IMR-90 (cell line): Measurements from ENCODE around the gene LELP1. TPM values are rescaled to one million over a fixed set of nuclear protein-coding genes. Genes with fewer than 3 reads are reported as not detected.

Experiments used
- ATAC-seq: fragments of 200-7000 bp; cut with Tn5 transposase; 2 replicates; pipeline ENCODE4 v1.9.1; 2020; ENCODE audit warnings: low read depth, mild to moderate bottlenecking, moderate library complexity
- BruUV-seq: library from RNA; stranded (reverse); fragments of 400-500 nt; replicated peaks from 2 replicates; lab custom pipeline; 2021; lab: Mats Ljungman, UMichigan
- CTCF ChIA-PET: fragments of 300-600 bp; formaldehyde crosslinking; extraction: SDS; loops from one replicate; lab custom pipeline; 2021; ENCODE audit warnings: antibody characterized with exemption; lab: Yijun Ruan, JAX
- POLR2A ChIA-PET: fragments of 300-600 bp; sonication (Branson Sonifier 250); formaldehyde crosslinking; loops from one replicate; lab custom pipeline; 2022; ENCODE audit warnings: antibody characterized with exemption; ENCODE audit not compliant: unreplicated experiment; lab: Charles Lee
- DNase-seq: peaks from one replicate; pipeline ENCODE4 v3.0.0; 2013
- H2AFZ ChIP-seq: replicated peaks from 2 replicates; pipeline ENCODE3; 2013; ENCODE audit warnings: low read length, mild to moderate bottlenecking; ENCODE audit not compliant: poor library complexity
- H2AK5ac ChIP-seq: 2 replicates; pipeline ENCODE4 v1.6.1; 2013; ENCODE audit warnings: low read depth, low read length, inconsistent platforms
- H2AK9ac ChIP-seq: replicated peaks from 2 replicates; pipeline ENCODE3; 2013; ENCODE audit warnings: mild to moderate bottlenecking, low read depth, low read length, moderate library complexity; ENCODE audit not compliant: poor library complexity
- H2BK120ac ChIP-seq: 2 replicates; pipeline ENCODE4 v1.6.1; 2013; ENCODE audit warnings: low read depth, low read length, inconsistent platforms
- H2BK15ac ChIP-seq: 3 replicates; pipeline ENCODE4 v1.6.1; 2013; ENCODE audit warnings: low read depth, low read length, inconsistent platforms
- H2BK20ac ChIP-seq: 2 replicates; pipeline ENCODE4 v1.6.1; 2013; ENCODE audit warnings: low read depth, mild to moderate bottlenecking, inconsistent platforms, low read length, moderate library complexity
- H2BK5ac ChIP-seq: 2 replicates; pipeline ENCODE4 v1.6.1; 2013; ENCODE audit warnings: mild to moderate bottlenecking, low read depth, low read length, inconsistent platforms; ENCODE audit not compliant: poor library complexity, severe bottlenecking
- H3K14ac ChIP-seq: replicated peaks from 2 replicates; pipeline ENCODE4 v1.6.1; 2013; ENCODE audit warnings: low read depth, low read length, inconsistent platforms
- H3K18ac ChIP-seq: 2 replicates; pipeline ENCODE4 v1.6.1; 2013; ENCODE audit warnings: low read depth, low read length, control low read depth
- H3K23ac ChIP-seq: 2 replicates; pipeline ENCODE4 v1.6.1; 2013; ENCODE audit warnings: low read depth, low read length, inconsistent platforms
- H3K27ac ChIP-seq: 2 replicates; pipeline ENCODE4 v1.5.1; 2013; ENCODE audit warnings: mild to moderate bottlenecking, control low read depth, low read length; ENCODE audit not compliant: insufficient read depth
- H3K27me3 ChIP-seq: 2 replicates; pipeline ENCODE4 v1.6.1; 2013; ENCODE audit warnings: low read length; ENCODE audit not compliant: control insufficient read depth, insufficient read depth
- H3K36me3 ChIP-seq: 2 replicates; pipeline ENCODE4 v1.6.1; 2013; ENCODE audit warnings: low read length, mixed read lengths; ENCODE audit not compliant: control insufficient read depth, insufficient read depth
- H3K4ac ChIP-seq: 2 replicates; pipeline ENCODE4 v1.6.1; 2013; ENCODE audit warnings: low read depth, low read length, inconsistent platforms
- H3K4me1 ChIP-seq: 2 replicates; pipeline ENCODE4 v1.6.1; 2013; ENCODE audit warnings: low read length, mixed read lengths; ENCODE audit not compliant: control insufficient read depth, insufficient read depth
- H3K4me2 ChIP-seq: 2 replicates; pipeline ENCODE4 v1.6.1; 2013; ENCODE audit warnings: low read depth, mild to moderate bottlenecking, control low read depth, low read length, moderate library complexity
- H3K4me3 ChIP-seq: 2 replicates; pipeline ENCODE4 v1.5.1; 2013; ENCODE audit warnings: low read depth, mild to moderate bottlenecking, control low read depth, low read length, moderate library complexity; ENCODE audit not compliant: insufficient read depth
- H3K56ac ChIP-seq: 2 replicates; pipeline ENCODE4 v1.6.1; 2013; ENCODE audit warnings: low read length, inconsistent platforms; ENCODE audit not compliant: insufficient read depth; ENCODE audit errors: extremely low read depth
- H3K79me1 ChIP-seq, 2 experiments: 2 replicates each; pipeline ENCODE4 v1.6.1; 2013; ENCODE audit warnings: low read length in 2 of 2, inconsistent platforms in 1 of 2, low read depth in 1 of 2
- H3K9ac ChIP-seq: 2 replicates; pipeline ENCODE4 v1.6.1; 2013; ENCODE audit warnings: low read depth, low read length, control low read depth
- H3K9me1 ChIP-seq: 2 replicates; pipeline ENCODE4 v1.6.1; 2013; ENCODE audit warnings: low read length, inconsistent platforms; ENCODE audit not compliant: insufficient read depth
- H3K9me3 ChIP-seq: 2 replicates; pipeline ENCODE4 v1.6.1; 2013; ENCODE audit warnings: low read length; ENCODE audit not compliant: control insufficient read depth, insufficient read depth
- H4K20me1 ChIP-seq: 2 replicates; pipeline ENCODE4 v1.6.1; 2013; ENCODE audit warnings: low read length, inconsistent platforms; ENCODE audit not compliant: insufficient read depth
- H4K5ac ChIP-seq: 2 replicates; pipeline ENCODE4 v1.6.1; 2013; ENCODE audit warnings: mild to moderate bottlenecking, low read depth, low read length, control low read depth
- H4K8ac ChIP-seq, 2 experiments: 2 replicates each; pipeline ENCODE4 v1.6.1; 2013; ENCODE audit warnings: low read depth in 2 of 2, low read length in 2 of 2, control low read depth in 1 of 2, inconsistent platforms in 1 of 2
- H4K91ac ChIP-seq: 2 replicates; pipeline ENCODE4 v1.6.1; 2013; ENCODE audit warnings: low read depth, low read length, inconsistent platforms; ENCODE audit not compliant: insufficient read depth
- CHD1 ChIP-seq: IDR thresholded peaks from 2 replicates; pipeline ENCODE4 v1.6.1; 2012; ENCODE audit warnings: low read depth, low read length, improper control_type of control experiment
- FOS ChIP-seq: fragments of 150-350 bp; IDR thresholded peaks from 2 replicates; pipeline ENCODE4 v1.6.1; 2016; ENCODE audit warnings: low read depth, low read length
- MAFK ChIP-seq: IDR thresholded peaks from 2 replicates; pipeline ENCODE4 v1.6.1; 2012; ENCODE audit warnings: low read depth, low read length, improper control_type of control experiment
- MAZ ChIP-seq: IDR thresholded peaks from 2 replicates; pipeline ENCODE4 v1.6.1; 2012; ENCODE audit warnings: low read depth, mild to moderate bottlenecking, low read length, improper control_type of control experiment, moderate library complexity, borderline replicate concordance
- POLR2A ChIP-seq: IDR thresholded peaks from 2 replicates; pipeline ENCODE4 v1.6.1; 2012; ENCODE audit warnings: mild to moderate bottlenecking, low read depth, low read length
- RCOR1 ChIP-seq: IDR thresholded peaks from 2 replicates; pipeline ENCODE4 v1.6.1; 2012; ENCODE audit warnings: mild to moderate bottlenecking, low read length, improper control_type of control experiment; ENCODE audit not compliant: insufficient replicate concordance
- RFX5 ChIP-seq: IDR thresholded peaks from 2 replicates; pipeline ENCODE4 v1.8.0; 2012; ENCODE audit warnings: low read depth, mild to moderate bottlenecking, low read length, moderate library complexity
- SMC3 ChIP-seq: fragments of 150-350 bp; IDR thresholded peaks from 2 replicates; pipeline ENCODE4 v1.6.1; 2016; ENCODE audit warnings: low read depth, mild to moderate bottlenecking, antibody characterized with exemption, low read length, moderate library complexity
- WGBS, 2 experiments: methylation state at CpG; one replicate each; pipeline versions ENCODE4 v1.1.5 to v1.1.7; 2013; ENCODE audit warnings: missing lambda C conversion rate in 2 of 2; ENCODE audit not compliant: insufficient read length in 1 of 2; ENCODE audit errors: extremely low coverage in 2 of 2; 5-methylcytosine and 5-hydroxymethylcytosine counted together
- dilution Hi-C: fragments of 300-500 bp; cut with HindIII; formaldehyde crosslinking; loops from one replicate; pipeline ENCODE4 v1.14.3; 2018; ENCODE audit warnings: low sequenced_read_pairs; ENCODE audit not compliant: unreplicated experiment
- in situ Hi-C: fragments of 300-500 bp; cut with MboI; formaldehyde crosslinking; loops from 3 replicates; pipeline ENCODE4 v1.14.3; 2019; ENCODE audit warnings: low sequenced_read_pairs, inconsistent platforms, mixed read lengths
- intact Hi-C: fragments of 100-400 bp; cut with micrococcal nuclease; formaldehyde crosslinking; loops from 2 replicates; pipeline ENCODE4 v1.10.0; 2022
- polyA plus RNA-seq, 3 experiments: library from polyadenylated mRNA; depleted of rRNA; stranded (reverse); fragments of >200 nt; gene quantifications; 2 replicates each; pipeline ENCODE4 v1.2.3, GENCODE V29; 2012; ENCODE audit warnings: low replicate concordance in 1 of 3
- total RNA-seq: library from RNA; depleted of rRNA; stranded (reverse); fragments of >200 nt; gene quantifications from 2 replicates; pipeline ENCODE4 v1.2.3, GENCODE V29; 2012
- TF ChIP-seq, protein P1 (sequence below): fragments of 150-350 bp; IDR thresholded peaks from 2 replicates; pipeline ENCODE4 v1.6.1; 2017; ENCODE audit warnings: mild to moderate bottlenecking, antibody characterized with exemption, low read length, low read depth

The LELP1 gene
- total and polyA plus RNA-seq, 2 of the 4 experiments (the other 2 are of a cell fraction) = not detected

GRCh38 chr1:153190373-153190772 is 12.9 kb upstream of the LELP1 start:
- Histone ChIP-seq H3K79me1 (no peaks in the 10 kb centered on the region), H2BK20ac (no peak overlapping the region), H4K5ac (no peak overlapping the region), H3K56ac (no peak overlapping the region), H3K36me3 (no peaks in the 10 kb centered on the region), H3K23ac (no peak overlapping the region), H3K4ac (no peak overlapping the region), H3K4me3 (no peak overlapping the region), H2AK9ac (no peak overlapping the region), H3K9me3 (no peaks in the 10 kb centered on the region), H3K14ac (no peak overlapping the region), H4K20me1 (no peaks in the 10 kb centered on the region), H2AFZ (no peak overlapping the region), H4K8ac (no peak overlapping the region), H2BK120ac (no peak overlapping the region), H3K9me1 (no peaks in the 10 kb centered on the region), H4K91ac (no peak overlapping the region), H2AK5ac (no peak overlapping the region), H3K9ac (no peak overlapping the region), H3K4me1 (no peaks in the 10 kb centered on the region), H3K18ac (no peak overlapping the region), H2BK5ac (no peak overlapping the region), H2BK15ac (no peak overlapping the region), H3K27ac (no peak overlapping the region), H3K27me3 (no peaks in the 10 kb centered on the region), H3K4me2 (no peak overlapping the region)
- no peak for TF ChIP-seq RCOR1
- TF ChIP-seq MAZ = no peak
- TF ChIP-seq FOS = no peak
- no peak for TF ChIP-seq MAFK
- TF ChIP-seq, protein P1, sequence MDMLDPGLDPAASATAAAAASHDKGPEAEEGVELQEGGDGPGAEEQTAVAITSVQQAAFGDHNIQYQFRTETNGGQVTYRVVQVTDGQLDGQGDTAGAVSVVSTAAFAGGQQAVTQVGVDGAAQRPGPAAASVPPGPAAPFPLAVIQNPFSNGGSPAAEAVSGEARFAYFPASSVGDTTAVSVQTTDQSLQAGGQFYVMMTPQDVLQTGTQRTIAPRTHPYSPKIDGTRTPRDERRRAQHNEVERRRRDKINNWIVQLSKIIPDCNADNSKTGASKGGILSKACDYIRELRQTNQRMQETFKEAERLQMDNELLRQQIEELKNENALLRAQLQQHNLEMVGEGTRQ = no peak
- TF ChIP-seq CHD1 = no peak
- TF ChIP-seq RFX5 = no peak
- TF ChIP-seq POLR2A = no peak
- TF ChIP-seq SMC3 = no peak
- CTCF ChIA-PET = no interaction called here
- ATAC-seq (no peak), DNase-seq (no peak)
- intact Hi-C loops (no loop called here), dilution Hi-C loops (no loop called here), in situ Hi-C loops (no loop called here)
- 8% methylated on average over 3 of the region's 3 CpGs; no CpG with 5 or more reads in 1 of the 2 experiments for WGBS, 2 experiments
- POLR2A ChIA-PET = no interaction called here
- BruUV-seq = no TSS peak
